Measurements from ENCODE around the gene ABR.
"Not testable (repeated sequence)": the region's sequence is repeated elsewhere in the genome, so short reads cannot be mapped to it uniquely, and the experiment has no call there.

Gene ABR

GRCh38 chr17:1107777-1108477 lies 71.9 kb downstream of the ABR start:
- no peak for TF ChIP-seq CTCF (IDR thresholded peaks at IDR 0.05; ENCODE audit: poor library complexity, severe bottlenecking)
- peak overlapping the region; percentile 86 for H3K27ac ChIP-seq (ENCODE audit: poor library complexity, severe bottlenecking)
- ATAC-seq (ENCODE audit: low read depth) (no peak), DNase-seq (ENCODE audit: low spot score) (no peak)
- peaks cover 27% of the 10 kb centered on the region for H3K4me1 ChIP-seq (ENCODE audit: insufficient read depth, poor library complexity, severe bottlenecking)
- H3K4me3 ChIP-seq (ENCODE audit: severe bottlenecking), result peak overlapping the region; percentile 67
- H3K36me3 ChIP-seq (ENCODE audit: low read depth), result no peaks in the 10 kb centered on the region
- no peaks in the 10 kb centered on the region for H3K9me3 ChIP-seq (ENCODE audit: severe bottlenecking)
- no peaks in the 10 kb centered on the region for H3K27me3 ChIP-seq (ENCODE audit: insufficient read depth, poor library complexity, severe bottlenecking)

- Histone ChIP-seq H3K4me1 (ENCODE audit: insufficient read depth, poor library complexity, severe bottlenecking) (peaks cover 27% of the 10 kb centered on the region), H3K27me3 (ENCODE audit: insufficient read depth, poor library complexity, severe bottlenecking) (no peaks in the 10 kb centered on the region), H3K27ac (ENCODE audit: poor library complexity, severe bottlenecking) (peak overlapping the region; percentile 86), H3K9me3 (ENCODE audit: severe bottlenecking) (no peaks in the 10 kb centered on the region), H3K36me3 (ENCODE audit: low read depth) (no peaks in the 10 kb centered on the region), H3K4me3 (ENCODE audit: severe bottlenecking) (no peak overlapping the region)
- DNase-seq (ENCODE audit: low spot score), result no peak
- no peak for ATAC-seq (ENCODE audit: low read depth)
- no peak for TF ChIP-seq CTCF (IDR thresholded peaks at IDR 0.05; ENCODE audit: poor library complexity, severe bottlenecking)
Measured at GRCh38 chr17:1107083-1107776, 72.6 kb downstream of the ABR start.

DNA sequence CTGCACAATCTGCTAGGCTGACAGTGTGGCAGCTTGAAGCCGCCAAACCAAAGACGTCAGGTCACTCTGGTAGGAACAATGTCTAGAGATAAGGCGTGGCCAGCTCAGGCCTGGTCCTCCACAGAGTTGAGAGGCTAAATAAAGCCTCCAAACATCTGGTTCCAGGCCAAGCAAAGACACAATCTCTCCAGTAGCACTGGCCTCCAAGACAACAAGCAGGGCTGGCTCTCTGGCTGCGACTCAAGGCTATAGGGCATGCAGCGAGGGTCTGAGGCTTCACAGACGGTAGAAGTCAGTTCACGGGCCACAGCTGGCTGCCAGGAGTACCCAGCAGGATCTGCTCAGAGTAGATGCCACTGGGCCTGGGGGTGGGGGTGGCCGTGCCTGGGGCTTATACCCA lies 75.6 kb downstream of the ABR start:
- DNase-seq (ENCODE audit: low spot score) (no peak), ATAC-seq (ENCODE audit: low read depth) (no peak)
- Histone ChIP-seq H3K36me3 (ENCODE audit: low read depth) (peaks cover 5% of the 10 kb centered on the region; the same call in 1 of the 2 replicates), H3K4me3 (ENCODE audit: severe bottlenecking) (no peak overlapping the region), H3K27ac (ENCODE audit: poor library complexity, severe bottlenecking) (no peak overlapping the region), H3K4me1 (ENCODE audit: insufficient read depth, poor library complexity, severe bottlenecking) (peaks cover 4% of the 10 kb centered on the region), H3K9me3 (ENCODE audit: severe bottlenecking) (no peaks in the 10 kb centered on the region), H3K27me3 (ENCODE audit: insufficient read depth, poor library complexity, severe bottlenecking) (no peaks in the 10 kb centered on the region)
- no peak for TF ChIP-seq CTCF (IDR thresholded peaks at IDR 0.05; ENCODE audit: poor library complexity, severe bottlenecking)

DNA sequence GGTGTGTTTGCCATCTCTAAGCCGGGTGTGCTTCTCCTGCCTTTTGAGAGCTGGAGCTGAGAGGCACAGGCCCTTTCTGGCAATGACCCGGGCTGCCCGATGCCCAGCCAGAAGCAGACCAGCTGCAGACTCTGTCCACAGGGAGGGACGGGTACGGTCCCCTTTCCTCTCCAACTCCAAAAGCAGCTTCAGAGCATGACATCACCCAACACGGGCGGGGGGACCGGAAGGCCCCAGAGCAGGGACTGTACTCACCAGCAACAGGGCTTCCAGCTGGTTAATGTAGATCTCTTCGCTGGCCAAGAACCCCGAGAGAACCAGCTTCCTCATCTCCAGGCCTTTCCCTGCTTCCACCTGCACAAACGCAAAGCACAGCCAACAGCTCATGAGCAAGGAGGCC lies 79.4 kb downstream of the ABR start:
- Histone ChIP-seq H3K9me3 (ENCODE audit: severe bottlenecking) (no peaks in the 10 kb centered on the region), H3K27me3 (ENCODE audit: insufficient read depth, poor library complexity, severe bottlenecking) (no peaks in the 10 kb centered on the region), H3K36me3 (ENCODE audit: low read depth) (peaks cover 16% of the 10 kb centered on the region), H3K4me1 (ENCODE audit: insufficient read depth, poor library complexity, severe bottlenecking) (no peaks in the 10 kb centered on the region), H3K27ac (ENCODE audit: poor library complexity, severe bottlenecking) (no peak overlapping the region), H3K4me3 (ENCODE audit: severe bottlenecking) (no peak overlapping the region)
- ATAC-seq (ENCODE audit: low read depth) (no peak), DNase-seq (ENCODE audit: low spot score) (no peak)
- no peak for TF ChIP-seq CTCF (IDR thresholded peaks at IDR 0.05; ENCODE audit: poor library complexity, severe bottlenecking)

GRCh38 chr17:1099242-1099641 lies 80.5 kb downstream of the ABR start:
- H3K27ac ChIP-seq (ENCODE audit: poor library complexity, severe bottlenecking), result no peak overlapping the region
- H3K9me3 ChIP-seq (ENCODE audit: severe bottlenecking), result no peaks in the 10 kb centered on the region
- TF ChIP-seq CTCF (IDR thresholded peaks at IDR 0.05; ENCODE audit: poor library complexity, severe bottlenecking), result no peak
- no peak overlapping the region for H3K4me3 ChIP-seq (ENCODE audit: severe bottlenecking)
- no peaks in the 10 kb centered on the region for H3K4me1 ChIP-seq (ENCODE audit: insufficient read depth, poor library complexity, severe bottlenecking)
- H3K36me3 ChIP-seq (ENCODE audit: low read depth), result peaks cover 16% of the 10 kb centered on the region
- no peak for ATAC-seq (ENCODE audit: low read depth)
- H3K27me3 ChIP-seq (ENCODE audit: insufficient read depth, poor library complexity, severe bottlenecking), result no peaks in the 10 kb centered on the region
- DNase-seq (ENCODE audit: low spot score), result no peak

- H3K36me3 ChIP-seq (ENCODE audit: low read depth), result peaks cover 16% of the 10 kb centered on the region
- H3K4me3 ChIP-seq (ENCODE audit: severe bottlenecking); H3K9me3 ChIP-seq (ENCODE audit: severe bottlenecking); DNase-seq (ENCODE audit: low spot score); H3K4me1 ChIP-seq (ENCODE audit: insufficient read depth, poor library complexity, severe bottlenecking); H3K27me3 ChIP-seq (ENCODE audit: insufficient read depth, poor library complexity, severe bottlenecking); H3K27ac ChIP-seq (ENCODE audit: poor library complexity, severe bottlenecking): not testable (repeated sequence)
- peak; percentile 52; the same call in 2 of the 3 replicates for ATAC-seq (ENCODE audit: low read depth)
Measured at GRCh38 chr17:1097972-1098744, 81.6 kb downstream of the ABR start.
